Measurements from ENCODE around the gene UNC45B.
"Not testable (repeated sequence)": the region's sequence is repeated elsewhere in the genome, so short reads cannot be mapped to it uniquely, and the experiment has no call there.

Gene UNC45B

GRCh38 chr17:35214631-35215273 lies 67.1 kb downstream of the UNC45B start:
- no peak for DNase-seq

GRCh38 chr17:35217107-35217506 lies 69.5 kb downstream of the UNC45B start:
- no peak for DNase-seq

GRCh38 chr17:35218915-35219314 lies 71.3 kb downstream of the UNC45B start:
- DNase-seq, result no peak

- no peak for DNase-seq
Observed at GRCh38 chr17:35222452-35222851, 74.8 kb downstream of the UNC45B start.

- DNase-seq, result no peak
Observed at GRCh38 chr17:35224436-35224835, 76.8 kb downstream of the UNC45B start.

- DNase-seq, result no peak
Observed at GRCh38 chr17:35227546-35227945, 79.9 kb downstream of the UNC45B start.

- no peak for DNase-seq
Observed at GRCh38 chr17:35229638-35230037, 82.0 kb downstream of the UNC45B start.

- not testable (repeated sequence) for DNase-seq
Observed at GRCh38 chr17:35234315-35234714, 86.7 kb downstream of the UNC45B start.

GRCh38 chr17:35235289-35235688 lies 87.7 kb downstream of the UNC45B start:
- DNase-seq, result no peak

GRCh38 chr17:35235917-35236316 lies 88.3 kb downstream of the UNC45B start:
- DNase-seq, result no peak

- DNase-seq, result no peak
Observed at GRCh38 chr17:35236821-35237220, 89.2 kb downstream of the UNC45B start.

GRCh38 chr17:35238821-35239220 lies 91.2 kb downstream of the UNC45B start:
- no peak for DNase-seq

Measured in right kidney (tissue), 1 donor.